ENCODE results near the gene COL20A1. TPM values are rescaled to one million over a fixed set of nuclear protein-coding genes. Genes with fewer than 3 reads are reported as not detected.

The COL20A1 gene
- total RNA-seq, 1 donor from 2014 or later, result not detected

Other genes with a start within 250 kb of the COL20A1 start
- gene YTHDF1, start 77.1 kb upstream of the COL20A1 start, total RNA-seq, result 48.8 and 49.0 TPM in 2 replicates
- gene BIRC7, start 57.3 kb upstream of the COL20A1 start, total RNA-seq, result not detected in 2 replicates
- gene NKAIN4, start 38.7 kb upstream of the COL20A1 start, total RNA-seq, result not detected in 2 replicates
- 102 and 107 TPM in 2 replicates for gene ARFGAP1, start 20.4 kb upstream of the COL20A1 start, total RNA-seq
- not detected in 2 replicates for gene CHRNA4, start 68.2 kb downstream of the COL20A1 start, total RNA-seq
- gene KCNQ2, start 179.5 kb downstream of the COL20A1 start, total RNA-seq, result not detected in 2 replicates
- gene EEF1A2, start 205.9 kb downstream of the COL20A1 start, total RNA-seq, result 0.80 and 1.1 TPM in 2 replicates
- 117 and 122 TPM in 2 replicates for gene PPDPF, start 227.6 kb downstream of the COL20A1 start, total RNA-seq
- 0.16 and 0.29 TPM in 2 replicates for gene PTK6, start 244.2 kb downstream of the COL20A1 start, total RNA-seq